ENCODE measurements around the gene IYD.

GRCh38 chr6:150409576-150410066 lies 40.8 kb downstream of the IYD start:
- TF ChIP-seq CTCF (optimal IDR thresholded peaks at IDR 0.05 in 1 of 3, IDR thresholded peaks at IDR 0.05 in 1 of 3, conservative IDR thresholded peaks at IDR 0.05 in 1 of 3; ENCODE audit: extremely low read depth in 1 of 3, insufficient read depth in 2 of 3, low read length in 3 of 3) (no peak), EZH2 (IDR thresholded peaks at IDR 0.05; ENCODE audit: low read length) (no peak)
